Measurements from ENCODE around the gene DR1. TPM values are rescaled to one million over a fixed set of nuclear protein-coding genes. Genes with fewer than 3 reads are reported as not detected.

DR1 gene
- total RNA-seq, 6 experiments from 2014 or later, result 15.7 to 26.7 (median 17.7) TPM

DNA sequence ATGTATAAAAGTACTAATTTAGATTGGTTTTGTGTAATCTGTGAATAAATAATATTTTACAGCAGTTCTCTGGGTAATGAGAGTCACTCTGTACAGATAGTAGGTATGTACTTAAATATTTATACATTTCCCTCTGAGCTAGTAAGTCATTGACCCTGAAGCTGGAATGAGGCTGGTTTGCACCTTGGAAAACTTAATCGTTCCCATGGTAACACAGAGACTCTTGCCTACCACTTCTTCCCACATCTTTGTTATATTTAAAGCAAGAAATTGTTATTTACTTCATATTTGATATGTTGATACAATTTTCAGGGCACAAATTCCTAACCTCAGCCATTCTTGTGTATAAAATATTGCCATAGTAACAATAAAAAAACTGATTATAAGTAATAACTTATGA, 13.3 kb upstream of the DR1 start:
- ATAC-seq, result no peak
- Histone ChIP-seq H3K27me3 (no peaks in the 10 kb centered on the region), H3K4me3 (no peak overlapping the region), H3K36me3 (no peaks in the 10 kb centered on the region), H3K4me1 (no peaks in the 10 kb centered on the region), H3K27ac (no peak overlapping the region), H3K9me3 (no peaks in the 10 kb centered on the region)
- TF ChIP-seq, protein P1, sequence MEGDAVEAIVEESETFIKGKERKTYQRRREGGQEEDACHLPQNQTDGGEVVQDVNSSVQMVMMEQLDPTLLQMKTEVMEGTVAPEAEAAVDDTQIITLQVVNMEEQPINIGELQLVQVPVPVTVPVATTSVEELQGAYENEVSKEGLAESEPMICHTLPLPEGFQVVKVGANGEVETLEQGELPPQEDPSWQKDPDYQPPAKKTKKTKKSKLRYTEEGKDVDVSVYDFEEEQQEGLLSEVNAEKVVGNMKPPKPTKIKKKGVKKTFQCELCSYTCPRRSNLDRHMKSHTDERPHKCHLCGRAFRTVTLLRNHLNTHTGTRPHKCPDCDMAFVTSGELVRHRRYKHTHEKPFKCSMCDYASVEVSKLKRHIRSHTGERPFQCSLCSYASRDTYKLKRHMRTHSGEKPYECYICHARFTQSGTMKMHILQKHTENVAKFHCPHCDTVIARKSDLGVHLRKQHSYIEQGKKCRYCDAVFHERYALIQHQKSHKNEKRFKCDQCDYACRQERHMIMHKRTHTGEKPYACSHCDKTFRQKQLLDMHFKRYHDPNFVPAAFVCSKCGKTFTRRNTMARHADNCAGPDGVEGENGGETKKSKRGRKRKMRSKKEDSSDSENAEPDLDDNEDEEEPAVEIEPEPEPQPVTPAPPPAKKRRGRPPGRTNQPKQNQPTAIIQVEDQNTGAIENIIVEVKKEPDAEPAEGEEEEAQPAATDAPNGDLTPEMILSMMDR (IDR thresholded peaks at IDR 0.05), result no peak
- TF ChIP-seq POLR2A (IDR thresholded peaks at IDR 0.05), result no peak
- WGBS (ENCODE audit: insufficient coverage, low coverage, low lambda C conversion rate, missing lambda C conversion rate), result 50% methylated on average over 1 of the region's 1 CpG
- no peak for DNase-seq
- intact Hi-C loops (cut with DNase I), result no loop called here

- no peak for DNase-seq
- intact Hi-C loops (cut with DNase I), result no loop called here
- Histone ChIP-seq H3K4me1 (no peaks in the 10 kb centered on the region), H3K36me3 (peaks cover 0 to 6% (median 0%) of the 10 kb centered on the region in 4 donors), H3K27ac (no peak overlapping the region), H3K4me3 (no peak overlapping the region), H3K9me3 (no peaks in the 10 kb centered on the region), H3K27me3 (no peaks in the 10 kb centered on the region)
- WGBS (ENCODE audit: insufficient coverage, low coverage, low lambda C conversion rate, missing lambda C conversion rate), result 86% methylated on average over 4 of the region's 5 CpGs
- ATAC-seq, result no peak
- TF ChIP-seq, protein P1 (IDR thresholded peaks at IDR 0.05), result no peak
- TF ChIP-seq POLR2A (IDR thresholded peaks at IDR 0.05), result no peak
Observed at GRCh38 chr1:93338387-93339146, 7.1 kb upstream of the DR1 start.

- DNase-seq (no peak), ATAC-seq (no peak)
- no peak for TF ChIP-seq POLR2A (IDR thresholded peaks at IDR 0.05)
- TF ChIP-seq, protein P1 (IDR thresholded peaks at IDR 0.05), result no peak
- Histone ChIP-seq H3K4me1 (no peaks in the 10 kb centered on the region), H3K9me3 (no peaks in the 10 kb centered on the region), H3K27me3 (no peaks in the 10 kb centered on the region), H3K27ac (no peak overlapping the region), H3K36me3 (peaks cover 0 to 6% (median 0%) of the 10 kb centered on the region in 4 donors), H3K4me3 (no peak overlapping the region)
- intact Hi-C loops (cut with DNase I), result no loop called here
- 0% methylated on average over 2 of the region's 3 CpGs for WGBS (ENCODE audit: insufficient coverage, low coverage, low lambda C conversion rate, missing lambda C conversion rate)
Observed at GRCh38 chr1:93339171-93339697, 6.5 kb upstream of the DR1 start.

- intact Hi-C loops (cut with DNase I), result no loop called here
- Histone ChIP-seq H3K27ac (no peak overlapping the region), H3K27me3 (no peaks in the 10 kb centered on the region), H3K36me3 (peaks cover 0 to 6% (median 0%) of the 10 kb centered on the region in 4 donors), H3K4me3 (no peak overlapping the region), H3K9me3 (no peaks in the 10 kb centered on the region), H3K4me1 (no peaks in the 10 kb centered on the region)
- TF ChIP-seq, protein P1 (IDR thresholded peaks at IDR 0.05), result no peak
- ATAC-seq (no peak), DNase-seq (no peak)
Observed at GRCh38 chr1:93340090-93340489, 5.6 kb upstream of the DR1 start.

All from right lobe of liver (tissue), 6 donors.